K562 (cell line): Measurements from ENCODE around the gene SMIM22. TPM values are rescaled to one million over a fixed set of nuclear protein-coding genes. Genes with fewer than 3 reads are reported as not detected.

ENCODE experiments used
- ATAC-seq: fragments of 200-7000 bp; cut with Tn5 transposase; 3 replicates; pipeline ENCODE4 v1.9.1; 2020; ENCODE audit warnings: moderate library complexity
- BruUV-seq: library from RNA; stranded (reverse); fragments of 400-500 nt; replicated peaks from 2 replicates; lab custom pipeline; 2021; lab: Mats Ljungman, UMichigan
- CTCF ChIA-PET: fragments of 300-600 bp; formaldehyde crosslinking; extraction: SDS; loops from one replicate; lab custom pipeline; 2021; ENCODE audit warnings: low intra/inter-chr PET ratio; lab: Yijun Ruan, JAX
- POLR2A ChIA-PET: fragments of 300-600, 350-650 bp; sonication (Branson Sonifier 250); formaldehyde crosslinking; extraction: SDS; loops from one replicate; lab custom pipeline; 2021; ENCODE audit warnings: antibody characterized with exemption, inconsistent platforms; lab: Yijun Ruan, JAX
- DNase-seq, 4 experiments: peaks; one replicate each; pipeline versions ENCODE4 v3.0.0 to v3.0.0-alpha.2; 2011 to 2018; ENCODE audit warnings: low spot score in 3 of 4, mixed read lengths in 3 of 4; ENCODE audit errors: extremely low read depth in 1 of 4
- FAIRE-seq: peaks from 2 replicates; lab custom pipeline; 2011; peaks lifted over from hg19 to GRCh38; lab: Jason Lieb, UNC
- H2AFZ ChIP-seq: 2 replicates; pipeline ENCODE4 v1.6.0; 2011; ENCODE audit warnings: low read depth, low read length, control low read depth, inconsistent platforms
- H3K27ac ChIP-seq: fragments of 200-600 bp; 3 replicates; pipeline ENCODE4 v1.8.0; 2011; ENCODE audit warnings: low read depth, mild to moderate bottlenecking, control low read depth, inconsistent platforms, low read length, moderate library complexity, mixed read lengths; ENCODE audit errors: extremely low read depth
- H3K27me3 ChIP-seq, 2 experiments: fragments of 300-600 bp in 1 of 2; 2 replicates in 1 of 2; 3 replicates in 1 of 2; pipeline versions ENCODE4 v1.6.0 to v1.8.0; 2011; ENCODE audit warnings: inconsistent platforms in 2 of 2, low read length in 2 of 2, mild to moderate bottlenecking in 1 of 2, mixed read lengths in 1 of 2, moderate library complexity in 1 of 2; ENCODE audit not compliant: control insufficient read depth in 2 of 2, insufficient read depth in 2 of 2
- H3K36me3 ChIP-seq: fragments of 300-600 bp; 3 replicates; pipeline ENCODE4 v1.8.0; 2011; ENCODE audit warnings: mild to moderate bottlenecking, low read length, inconsistent platforms; ENCODE audit not compliant: control insufficient read depth, insufficient read depth
- H3K4me1 ChIP-seq, 2 experiments: fragments of 200-600 bp in 1 of 2; replicated peaks in 1 of 2; 2 replicates in 1 of 2; 3 replicates in 1 of 2; pipeline versions ENCODE4 v1.5.1 to v1.8.0; 2011; ENCODE audit warnings: inconsistent platforms in 2 of 2, low read length in 2 of 2, mild to moderate bottlenecking in 1 of 2, mixed read lengths in 1 of 2, moderate library complexity in 1 of 2; ENCODE audit not compliant: control insufficient read depth in 2 of 2, insufficient read depth in 2 of 2
- H3K4me2 ChIP-seq: 2 replicates; pipeline ENCODE4 v1.6.1; 2011; ENCODE audit warnings: low read length, control low read depth, inconsistent platforms, mixed read lengths; ENCODE audit not compliant: insufficient read depth
- H3K4me3 ChIP-seq: fragments of 200-600 bp; sonication (generic), shearing (Covaris generic); 2 replicates; pipeline ENCODE4 v1.5.1; 2016; ENCODE audit warnings: control low read depth, inconsistent platforms
- H3K79me2 ChIP-seq: fragments of 200-600 bp; 3 replicates; pipeline ENCODE4 v1.8.0; 2011; ENCODE audit warnings: low read length, inconsistent platforms; ENCODE audit not compliant: control insufficient read depth, insufficient read depth
- H3K9ac ChIP-seq, 2 experiments: 2 replicates each; pipeline versions ENCODE4 v1.6.0 to v1.6.1; 2011; ENCODE audit warnings: low read depth in 2 of 2, low read length in 2 of 2, control low read depth in 1 of 2, inconsistent platforms in 1 of 2, mild to moderate bottlenecking in 1 of 2, mixed read lengths in 1 of 2; ENCODE audit not compliant: insufficient read depth in 1 of 2
- H3K9me1 ChIP-seq: one replicate; pipeline ENCODE4 v1.6.0; 2011; ENCODE audit warnings: inconsistent platforms, mild to moderate bottlenecking, low read length, moderate library complexity; ENCODE audit not compliant: control insufficient read depth, insufficient read depth
- H3K9me3 ChIP-seq: replicated peaks from 2 replicates; pipeline ENCODE4 v1.5.1; 2011; ENCODE audit warnings: low read depth, low read length, inconsistent platforms; ENCODE audit not compliant: control insufficient read depth, insufficient read depth
- H4K20me1 ChIP-seq: replicated peaks from 2 replicates; pipeline ENCODE4 v1.6.1; 2011; ENCODE audit warnings: low read length, inconsistent platforms, mixed read lengths; ENCODE audit not compliant: control insufficient read depth, insufficient read depth
- ATF7 ChIP-seq: fragments of 450-650 bp; IDR thresholded peaks from 2 replicates; pipeline ENCODE4 v1.7.1; 2014; ENCODE audit warnings: mild to moderate bottlenecking, moderate library complexity
- MEF2A ChIP-seq: IDR thresholded peaks from 2 replicates; pipeline ENCODE4 v1.6.1; 2011; ENCODE audit warnings: low read depth, mild to moderate bottlenecking, low read length, moderate library complexity; ENCODE audit not compliant: control insufficient read depth
- PYGO2 ChIP-seq: fragments of 450-650 bp; IDR thresholded peaks from 2 replicates; pipeline ENCODE4 v1.6.1; 2016; ENCODE audit warnings: mild to moderate bottlenecking, missing genetic modification characterization, moderate library complexity, missing compliant biosample characterization
- ZNF324 ChIP-seq: fragments of 250-450 bp; sonication (Bioruptor Pico); IDR thresholded peaks from 2 replicates; pipeline ENCODE4 v1.4.0; 2020; ENCODE audit warnings: mild to moderate bottlenecking
- ZNF347 ChIP-seq: fragments of 450-650 bp; formaldehyde crosslinking; IDR thresholded peaks from 2 replicates; pipeline ENCODE4 v1.4.0; 2020; ENCODE audit warnings: low read depth, mild to moderate bottlenecking, moderate library complexity
- WGBS: fragments of 100-300 bp; shearing (Covaris generic); methylation state at CpG from one replicate; pipeline ENCODE4 v1.1.6; 2016; ENCODE audit warnings: low coverage, mixed read lengths; ENCODE audit not compliant: insufficient coverage; ENCODE audit errors: missing lambda C conversion rate; 5-methylcytosine and 5-hydroxymethylcytosine counted together
- in situ Hi-C: fragments of 300-500 bp; cut with MboI; formaldehyde crosslinking; loops from 4 replicates; pipeline ENCODE4 v1.15.0; 2018; ENCODE audit warnings: inconsistent platforms, mixed read lengths
- intact Hi-C: fragments of 100-400 bp; cut with micrococcal nuclease; formaldehyde crosslinking; loops from 2 replicates; pipeline ENCODE4 v1.14.2; 2022
- polyA plus RNA-seq, 8 experiments: library from polyadenylated mRNA; depleted of rRNA in 4 of 8; stranded (reverse) in 5 of 8; unstranded in 3 of 8; fragments of >200 nt; fragmentation: Nextera tagmentation in 2 of 8; fragmentation: Illumina TruSeq in 1 of 8; extraction: Ambion mirVana in 2 of 8; extraction: Trizol in 1 of 8; gene quantifications; 2 replicates each; pipeline versions ENCODE4 v1.2.1 to v1.2.3, GENCODE V29; 2011 to 2014; ENCODE audit warnings: inconsistent platforms in 1 of 8, missing spikeins in 1 of 8
- total RNA-seq, 7 experiments: library from RNA; depleted of rRNA in 6 of 7; stranded (reverse); fragments of >200 nt in 6 of 7; fragmentation: Illumina TruSeq in 2 of 7; extraction: Trizol in 2 of 7; gene quantifications; 2 replicates each; pipeline versions ENCODE4 v1.2.1 to v1.2.3, GENCODE V29; 2011 to 2021; ENCODE audit warnings: low replicate concordance in 1 of 7
- TF ChIP-seq, protein P1 (sequence below), 2 experiments: fragments of 450-650 bp in 1 of 2; sonication (generic) in 1 of 2; formaldehyde crosslinking; conservative IDR thresholded peaks; 2 replicates each; pipeline versions ENCODE4 v1.4.0 to v1.8.1; 2020 to 2022; ENCODE audit warnings: mild to moderate bottlenecking in 1 of 2, missing genetic modification reagents in 1 of 2
- TF ChIP-seq, protein P2 (sequence below): fragments of 250-450 bp; sonication (Bioruptor Pico); IDR thresholded peaks from 2 replicates; pipeline ENCODE4 v1.9.0; 2021; ENCODE audit warnings: mild to moderate bottlenecking
- TF ChIP-seq, protein P3 (sequence below), 2 experiments: fragments of 450-650 bp in 1 of 2; sonication (generic) in 1 of 2; formaldehyde crosslinking in 1 of 2; IDR thresholded peaks in 1 of 2; conservative IDR thresholded peaks in 1 of 2; 2 replicates each; pipeline versions ENCODE4 v1.6.1 to v1.8.1; 2016 to 2023; ENCODE audit warnings: mild to moderate bottlenecking in 2 of 2, moderate library complexity in 2 of 2, inconsistent platforms in 1 of 2, missing genetic modification reagents in 1 of 2

Gene SMIM22
- total and polyA plus RNA-seq, 9 of the 15 experiments (the other 6 are each of a cell fraction or from before 2014, with no cell fraction given), result not detected

DNA sequence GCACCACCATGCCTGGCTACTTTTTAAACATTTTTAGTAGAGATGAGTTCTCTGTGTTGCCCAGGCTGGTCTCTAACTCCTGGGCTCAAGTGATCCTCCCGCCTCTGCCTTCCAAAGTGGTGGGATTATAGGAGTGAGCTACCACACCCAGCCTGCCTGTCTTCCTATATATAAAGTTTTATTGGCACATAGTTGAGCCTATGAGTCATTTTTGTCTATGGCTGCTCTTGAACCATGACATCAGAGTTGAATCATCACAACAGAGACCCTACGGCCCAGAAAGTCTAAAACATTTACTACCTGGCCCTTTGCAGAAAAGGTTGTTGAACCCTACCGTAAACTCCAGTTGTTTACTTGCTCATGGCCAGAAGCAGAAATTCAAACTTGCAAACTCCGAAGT, 14.9 kb upstream of the SMIM22 start (continued):
- TF ChIP-seq MEF2A, result no peak
- TF ChIP-seq, protein P1, sequence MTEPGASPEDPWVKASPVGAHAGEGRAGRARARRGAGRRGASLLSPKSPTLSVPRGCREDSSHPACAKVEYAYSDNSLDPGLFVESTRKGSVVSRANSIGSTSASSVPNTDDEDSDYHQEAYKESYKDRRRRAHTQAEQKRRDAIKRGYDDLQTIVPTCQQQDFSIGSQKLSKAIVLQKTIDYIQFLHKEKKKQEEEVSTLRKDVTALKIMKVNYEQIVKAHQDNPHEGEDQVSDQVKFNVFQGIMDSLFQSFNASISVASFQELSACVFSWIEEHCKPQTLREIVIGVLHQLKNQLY (CRISPR knock-in tag; conservative IDR thresholded peaks at IDR 0.05), result no peak
- TF ChIP-seq, protein P2, sequence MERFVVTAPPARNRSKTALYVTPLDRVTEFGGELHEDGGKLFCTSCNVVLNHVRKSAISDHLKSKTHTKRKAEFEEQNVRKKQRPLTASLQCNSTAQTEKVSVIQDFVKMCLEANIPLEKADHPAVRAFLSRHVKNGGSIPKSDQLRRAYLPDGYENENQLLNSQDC (CRISPR knock-in tag), result no peak
- no peak for TF ChIP-seq ZNF324
- TF ChIP-seq ATF7, result peak; percentile 84
- TF ChIP-seq, protein P3, sequence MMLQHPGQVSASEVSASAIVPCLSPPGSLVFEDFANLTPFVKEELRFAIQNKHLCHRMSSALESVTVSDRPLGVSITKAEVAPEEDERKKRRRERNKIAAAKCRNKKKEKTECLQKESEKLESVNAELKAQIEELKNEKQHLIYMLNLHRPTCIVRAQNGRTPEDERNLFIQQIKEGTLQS (IDR thresholded peaks at IDR 0.05), result peak; percentile 98
- TF ChIP-seq, protein P3 (CRISPR knock-in tag; conservative IDR thresholded peaks at IDR 0.05), result peak; percentile 90
- TF ChIP-seq, all 486 proteins: peak for 15

GRCh38 chr16:4783251-4783950, 11.8 kb upstream of the SMIM22 start:
- FAIRE-seq (no peak), DNase-seq (no peak), ATAC-seq (no peak)
- intact Hi-C loops (no loop called here), in situ Hi-C loops (no loop called here)
- H3K79me2 ChIP-seq, result no peaks in the 10 kb centered on the region
- ChIA-PET POLR2A (no interaction called here), CTCF (no interaction called here)
- TF ChIP-seq ZNF347 (CRISPR knock-in tag), result no peak
- no peak for TF ChIP-seq PYGO2 (tag)
- no peaks in the 10 kb centered on the region for H3K9me3 ChIP-seq
- no peak overlapping the region for H3K9ac ChIP-seq
- H3K4me3 ChIP-seq, result no peak overlapping the region
- BruUV-seq, result no TSS peak
- no peaks in the 10 kb centered on the region for H3K27me3 ChIP-seq
- H2AFZ ChIP-seq, result no peak overlapping the region
- WGBS, result 51% methylated on average over 21 of the region's 25 CpGs
- H4K20me1 ChIP-seq, result no peaks in the 10 kb centered on the region
- peaks cover 14 to 21% of the 10 kb centered on the region in 2 experiments; a peak in 4 of 5 replicates for H3K4me1 ChIP-seq
- H3K36me3 ChIP-seq, result no peaks in the 10 kb centered on the region
- no peaks in the 10 kb centered on the region for H3K9me1 ChIP-seq
- H3K4me2 ChIP-seq, result no peak overlapping the region
- H3K27ac ChIP-seq, result no peak overlapping the region
